Hepatocyte (in vitro differentiated cells): ENCODE measurements around the gene RBM38.

Experiments
- EZH2 ChIP-seq: fragments of 200-600 bp; sonication (generic); IDR thresholded peaks from 2 replicates; pipeline ENCODE4 v1.6.1; 2016; ENCODE audit warnings: antibody characterized with exemption, mild to moderate bottlenecking, borderline replicate concordance
- EZH2phosphoT487 ChIP-seq: fragments of 200-600 bp; sonication (generic); IDR thresholded peaks from one replicate; pipeline ENCODE4 v1.6.1; 2018; ENCODE audit warnings: antibody characterized with exemption, mild to moderate bottlenecking, low read depth, moderate library complexity; ENCODE audit not compliant: unreplicated experiment, severe bottlenecking
- TF ChIP-seq, protein P1 (sequence below): fragments of 200-600 bp; sonication (generic); IDR thresholded peaks from 2 replicates; pipeline ENCODE4 v1.5.1; 2016; ENCODE audit warnings: antibody characterized with exemption, mild to moderate bottlenecking; ENCODE audit not compliant: poor library complexity

DNA sequence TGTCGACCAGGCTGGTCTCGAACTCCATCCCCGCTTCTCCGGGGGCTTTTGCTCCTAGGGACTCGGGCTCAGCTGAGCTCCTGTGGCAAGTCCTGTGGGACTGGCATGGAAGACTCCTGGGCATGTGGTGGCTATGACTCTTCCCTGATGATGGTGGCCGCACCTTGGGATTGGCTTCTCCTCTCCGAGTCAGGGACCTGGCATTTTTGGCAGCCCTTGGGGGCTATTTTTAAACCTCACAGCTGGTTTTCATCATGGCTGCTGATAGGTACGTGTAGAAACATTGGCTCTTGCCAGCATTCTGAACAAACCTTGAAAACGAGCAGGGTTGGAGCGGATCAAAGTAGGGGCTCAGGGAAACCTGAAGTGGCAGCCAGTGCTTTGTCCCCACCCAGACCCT, 54.1 kb downstream of the RBM38 start:
- TF ChIP-seq, protein P1, sequence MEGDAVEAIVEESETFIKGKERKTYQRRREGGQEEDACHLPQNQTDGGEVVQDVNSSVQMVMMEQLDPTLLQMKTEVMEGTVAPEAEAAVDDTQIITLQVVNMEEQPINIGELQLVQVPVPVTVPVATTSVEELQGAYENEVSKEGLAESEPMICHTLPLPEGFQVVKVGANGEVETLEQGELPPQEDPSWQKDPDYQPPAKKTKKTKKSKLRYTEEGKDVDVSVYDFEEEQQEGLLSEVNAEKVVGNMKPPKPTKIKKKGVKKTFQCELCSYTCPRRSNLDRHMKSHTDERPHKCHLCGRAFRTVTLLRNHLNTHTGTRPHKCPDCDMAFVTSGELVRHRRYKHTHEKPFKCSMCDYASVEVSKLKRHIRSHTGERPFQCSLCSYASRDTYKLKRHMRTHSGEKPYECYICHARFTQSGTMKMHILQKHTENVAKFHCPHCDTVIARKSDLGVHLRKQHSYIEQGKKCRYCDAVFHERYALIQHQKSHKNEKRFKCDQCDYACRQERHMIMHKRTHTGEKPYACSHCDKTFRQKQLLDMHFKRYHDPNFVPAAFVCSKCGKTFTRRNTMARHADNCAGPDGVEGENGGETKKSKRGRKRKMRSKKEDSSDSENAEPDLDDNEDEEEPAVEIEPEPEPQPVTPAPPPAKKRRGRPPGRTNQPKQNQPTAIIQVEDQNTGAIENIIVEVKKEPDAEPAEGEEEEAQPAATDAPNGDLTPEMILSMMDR, result no peak
- TF ChIP-seq EZH2phosphoT487, result no peak
- TF ChIP-seq EZH2, result no peak
